GM18873 (cell line): ENCODE results near the gene PWWP2B.

Experiments used
- ATAC-seq: cut with Tn5 transposase; IDR thresholded peaks from one replicate; pipeline ENCODE4 v1.9.1; 2021; ENCODE audit warnings: mild to moderate bottlenecking, moderate library complexity, moderate number of reproducible peaks; ENCODE audit not compliant: unreplicated experiment, low FRiP score

Gene PWWP2B

DNA sequence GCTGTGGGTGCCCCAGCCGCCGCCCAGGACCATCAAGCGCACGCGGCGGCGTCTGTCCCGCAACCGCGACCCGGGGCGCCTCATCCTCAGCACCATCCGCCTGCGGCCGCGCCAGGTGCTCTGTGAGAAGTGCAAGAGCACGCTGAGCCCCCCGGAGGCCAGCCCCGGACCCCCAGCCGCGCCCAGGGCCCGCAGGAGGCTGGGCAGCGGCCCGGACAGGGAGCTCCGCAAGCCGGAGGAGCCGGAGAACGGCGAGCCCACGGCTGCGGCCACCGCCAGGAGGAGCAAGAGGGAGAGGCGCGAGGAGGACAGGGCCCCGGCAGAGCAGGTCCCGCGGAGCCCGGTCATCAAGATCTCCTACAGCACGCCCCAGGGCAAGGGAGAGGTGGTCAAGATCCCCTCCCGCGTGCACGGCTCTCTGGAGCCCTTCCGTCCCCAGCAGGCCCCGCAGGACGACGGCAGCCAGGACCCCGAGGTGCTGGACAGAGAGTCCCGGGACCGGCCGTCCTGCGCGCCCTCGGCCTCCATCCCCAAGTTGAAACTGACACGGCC, 8.0 kb downstream of the PWWP2B start:
- ATAC-seq, result no peak

DNA sequence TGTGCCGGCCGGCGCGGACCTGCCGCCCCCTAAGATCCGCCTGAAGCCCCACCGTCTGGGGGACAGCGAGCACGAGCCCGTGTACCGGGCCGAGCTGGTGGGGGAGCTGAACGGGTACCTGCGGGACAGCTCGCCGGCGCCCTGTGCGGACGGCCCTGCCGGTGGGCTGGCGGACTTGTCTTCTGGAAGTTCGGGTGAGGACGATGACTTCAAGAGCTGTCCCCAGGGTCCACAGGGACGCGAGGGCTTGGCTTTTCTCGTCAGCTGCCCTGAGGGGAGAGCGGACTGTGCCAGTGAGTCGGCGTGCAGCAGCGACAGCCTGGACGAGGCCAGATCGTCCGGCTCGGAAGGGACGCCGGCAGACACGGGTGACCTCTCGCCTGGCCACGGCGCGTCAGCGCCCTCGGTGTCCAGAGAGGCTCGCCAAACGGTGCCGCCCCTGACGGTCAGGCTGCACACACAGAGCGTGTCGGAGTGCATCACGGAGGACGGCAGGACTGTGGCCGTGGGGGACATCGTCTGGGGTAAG, 8.5 kb downstream of the PWWP2B start:
- no peak for ATAC-seq

DNA sequence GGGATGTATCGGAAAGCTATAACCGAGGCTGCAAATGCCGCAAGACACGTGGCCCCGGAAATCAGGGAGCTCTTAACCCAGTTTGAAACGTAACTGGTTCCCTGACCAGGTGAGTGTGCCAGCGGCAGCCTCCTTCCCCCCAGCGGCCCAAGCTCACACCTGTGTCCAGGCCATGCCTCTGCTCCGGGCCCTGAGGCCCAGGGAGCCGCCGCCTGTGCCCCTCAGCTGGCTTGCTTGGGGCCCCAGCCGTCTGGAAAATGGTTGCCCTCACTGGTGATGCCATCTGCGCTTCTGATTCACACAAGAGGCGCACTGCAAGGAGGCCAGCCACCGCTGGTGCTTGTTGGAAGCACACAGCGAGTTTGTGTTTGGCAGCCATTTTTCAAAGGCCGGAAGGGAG, 9.2 kb downstream of the PWWP2B start:
- no peak for ATAC-seq

DNA sequence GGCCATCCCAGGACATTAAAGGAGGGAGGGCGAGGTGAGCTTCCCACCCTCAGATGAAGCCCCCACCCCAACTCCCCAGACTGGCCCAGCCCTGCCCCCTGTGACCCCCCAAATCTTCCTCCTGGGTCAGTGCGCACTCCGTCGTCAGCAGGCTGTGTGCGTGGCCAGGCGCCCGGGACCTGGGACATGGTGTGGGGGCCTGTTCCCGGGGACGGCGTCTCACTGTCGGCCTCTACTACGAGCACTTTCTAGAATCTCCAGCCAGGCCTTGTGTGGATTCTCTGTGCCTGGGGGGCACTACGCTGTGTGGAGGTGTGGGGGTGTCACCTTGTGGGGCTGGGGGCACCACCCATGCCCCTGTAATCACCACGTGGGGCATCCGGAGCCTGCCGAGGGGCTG, 9.8 kb downstream of the PWWP2B start:
- no peak for ATAC-seq

DNA sequence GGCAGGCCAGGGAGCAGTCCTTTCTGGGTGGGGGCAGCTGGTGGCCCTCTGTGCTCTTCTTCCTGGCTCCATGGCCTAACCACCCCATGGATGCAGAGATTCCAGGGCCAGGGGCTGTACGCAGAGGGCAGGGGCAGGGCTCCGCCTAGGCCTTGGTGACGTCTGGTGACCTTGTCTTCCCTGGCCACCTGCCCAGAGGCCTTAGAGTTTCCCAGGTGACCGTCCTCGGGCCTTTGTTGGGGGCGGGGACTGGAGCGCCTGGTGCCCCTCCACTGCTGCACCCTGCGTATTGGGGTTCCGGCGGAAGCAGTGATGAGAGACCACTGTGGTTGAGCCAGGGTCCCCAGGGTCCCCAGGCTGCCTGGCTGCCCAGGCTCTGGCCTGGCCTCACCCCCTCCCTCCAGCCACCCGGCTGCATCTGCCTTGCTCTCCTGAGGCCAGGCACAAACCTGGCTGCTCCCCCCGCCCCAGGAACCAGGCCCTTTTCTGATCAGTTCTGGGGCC, 10.3 kb downstream of the PWWP2B start:
- no peak for ATAC-seq

DNA sequence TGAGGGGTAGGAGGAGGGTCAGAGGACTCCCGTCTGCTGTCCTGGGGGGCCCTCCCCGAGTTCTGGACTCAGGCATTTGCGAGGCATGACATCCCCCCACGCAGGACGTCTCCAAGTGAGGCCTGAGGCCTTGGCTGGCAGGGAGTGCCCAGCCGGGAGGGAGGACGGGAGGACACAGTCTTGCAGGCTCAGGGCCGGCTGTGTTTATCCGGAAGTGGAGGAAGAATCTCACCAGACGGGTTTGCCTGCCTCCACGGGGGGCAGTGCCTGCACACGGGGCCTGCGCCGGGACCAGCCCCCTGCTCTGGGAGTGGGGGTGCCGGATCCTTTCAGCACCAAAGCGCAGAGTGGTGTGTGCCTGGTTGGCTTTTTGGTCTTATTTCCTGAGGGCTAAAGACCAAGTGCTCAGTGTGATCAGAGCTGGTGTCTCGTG, 10.9 kb downstream of the PWWP2B start:
- ATAC-seq, result no peak

DNA sequence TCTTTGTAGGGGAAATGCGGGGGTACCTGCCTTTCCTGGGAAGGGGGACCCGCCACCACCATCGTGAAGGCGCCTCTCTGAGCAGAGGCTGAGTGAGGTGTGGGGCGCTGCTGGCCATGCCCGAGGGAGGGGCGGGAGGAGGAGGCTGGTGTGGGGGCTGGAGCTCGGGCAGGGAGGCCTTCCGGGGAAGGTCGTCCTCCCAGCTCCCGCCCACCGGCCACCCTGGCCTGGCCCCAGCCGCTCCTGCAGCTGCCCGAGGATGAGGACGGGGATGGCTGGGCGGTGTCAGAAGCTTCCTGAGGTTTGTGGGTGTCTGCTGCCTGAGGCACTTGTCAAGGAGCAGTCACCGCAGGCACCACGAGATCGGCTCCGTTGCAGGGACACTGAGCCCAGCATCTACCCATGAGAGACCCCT, 11.4 kb downstream of the PWWP2B start:
- ATAC-seq, result no peak

DNA sequence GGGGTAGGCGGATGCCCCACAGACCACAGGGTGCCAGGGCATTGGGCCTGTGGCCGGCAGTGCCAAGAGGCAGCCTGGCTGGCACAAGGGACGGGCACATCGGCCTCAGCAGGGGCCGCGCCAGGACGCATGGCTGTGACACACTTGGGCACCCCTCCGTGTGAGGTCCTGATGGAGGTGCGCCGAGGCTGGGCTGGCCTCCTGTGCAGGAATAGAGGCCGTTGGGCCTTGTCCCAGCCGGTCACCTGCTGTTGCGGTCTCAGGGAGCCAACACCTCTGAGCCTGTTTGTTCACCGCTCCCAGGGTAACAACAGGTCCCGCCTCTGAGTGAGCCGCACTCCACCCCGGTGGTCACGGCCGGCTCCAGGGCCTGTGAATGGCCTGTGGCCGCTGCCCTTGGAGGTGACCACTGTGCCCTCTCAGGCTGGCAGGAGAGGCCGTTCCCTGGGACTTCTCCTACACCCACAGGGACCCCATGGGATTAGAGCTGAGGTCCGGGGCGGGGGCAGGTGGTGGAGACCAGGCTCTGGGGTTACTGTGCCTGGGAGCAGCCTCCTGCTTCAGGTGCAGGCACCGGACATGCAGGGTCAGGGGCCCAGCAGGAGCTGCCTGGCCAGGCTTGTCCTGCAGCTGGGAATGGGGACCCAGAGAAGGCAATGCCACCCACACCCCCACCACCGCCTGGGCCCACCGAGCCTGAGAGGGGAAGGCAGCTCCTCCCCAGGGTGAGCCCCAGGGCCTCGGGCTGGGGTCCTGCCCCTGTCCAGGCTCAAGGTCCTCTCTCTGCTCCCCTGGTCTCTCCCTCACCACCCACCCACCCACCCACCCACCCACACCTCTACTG, 12.0 kb downstream of the PWWP2B start:
- ATAC-seq, result no peak

DNA sequence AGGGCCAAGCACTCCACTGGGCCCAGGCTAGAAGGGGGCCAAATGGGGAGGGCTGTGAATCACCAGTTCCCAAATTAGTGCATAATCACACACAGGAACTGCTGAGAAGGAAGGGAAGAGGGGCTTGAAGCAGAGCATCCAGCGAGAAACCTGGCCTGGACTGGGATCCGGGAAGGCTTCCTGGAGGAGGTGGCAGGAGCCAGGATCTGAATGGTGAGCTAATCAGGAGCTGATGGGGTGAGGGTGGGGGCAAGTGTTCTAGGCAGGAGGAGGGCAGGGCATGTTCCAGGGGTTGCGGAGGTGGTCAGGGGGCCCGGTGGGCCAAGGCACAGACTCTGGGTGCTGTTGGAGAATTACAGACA, 12.6 kb downstream of the PWWP2B start:
- no peak for ATAC-seq

DNA sequence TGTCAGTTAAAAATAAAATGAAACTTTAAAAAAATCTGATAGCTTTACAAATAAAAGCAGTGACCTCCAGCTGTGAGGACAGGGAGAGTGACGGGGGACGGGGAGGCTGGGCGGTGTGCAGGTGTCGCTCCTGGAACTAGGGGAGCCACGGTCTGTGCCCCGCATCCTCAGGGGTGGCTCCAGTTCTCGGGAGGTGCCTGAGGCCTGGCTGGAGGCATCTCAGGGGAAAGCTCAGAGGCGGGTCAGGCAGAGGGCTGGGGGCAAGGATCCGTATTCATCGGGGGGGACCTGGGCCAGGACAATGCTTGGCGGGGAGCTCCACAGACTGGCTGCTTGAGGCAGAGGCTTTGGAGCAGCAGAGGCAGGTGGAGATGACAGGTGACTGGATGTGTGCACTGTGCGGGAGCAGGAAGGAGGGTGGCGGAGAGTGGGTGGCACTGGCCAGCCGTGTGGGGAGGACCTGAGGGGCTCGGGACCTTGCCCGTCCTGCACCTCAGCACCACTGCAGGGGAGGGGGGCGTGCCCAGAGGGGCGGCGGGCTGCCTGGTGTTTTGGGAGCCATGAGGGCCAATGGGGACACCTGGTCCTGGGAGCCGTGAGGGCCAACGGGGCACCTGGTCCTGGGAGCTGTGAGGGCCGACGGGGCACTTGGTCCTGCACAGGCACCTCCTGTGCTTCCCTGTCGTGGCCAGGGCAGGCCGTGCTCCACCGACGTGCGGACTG, 13.2 kb downstream of the PWWP2B start:
- no peak for ATAC-seq

DNA sequence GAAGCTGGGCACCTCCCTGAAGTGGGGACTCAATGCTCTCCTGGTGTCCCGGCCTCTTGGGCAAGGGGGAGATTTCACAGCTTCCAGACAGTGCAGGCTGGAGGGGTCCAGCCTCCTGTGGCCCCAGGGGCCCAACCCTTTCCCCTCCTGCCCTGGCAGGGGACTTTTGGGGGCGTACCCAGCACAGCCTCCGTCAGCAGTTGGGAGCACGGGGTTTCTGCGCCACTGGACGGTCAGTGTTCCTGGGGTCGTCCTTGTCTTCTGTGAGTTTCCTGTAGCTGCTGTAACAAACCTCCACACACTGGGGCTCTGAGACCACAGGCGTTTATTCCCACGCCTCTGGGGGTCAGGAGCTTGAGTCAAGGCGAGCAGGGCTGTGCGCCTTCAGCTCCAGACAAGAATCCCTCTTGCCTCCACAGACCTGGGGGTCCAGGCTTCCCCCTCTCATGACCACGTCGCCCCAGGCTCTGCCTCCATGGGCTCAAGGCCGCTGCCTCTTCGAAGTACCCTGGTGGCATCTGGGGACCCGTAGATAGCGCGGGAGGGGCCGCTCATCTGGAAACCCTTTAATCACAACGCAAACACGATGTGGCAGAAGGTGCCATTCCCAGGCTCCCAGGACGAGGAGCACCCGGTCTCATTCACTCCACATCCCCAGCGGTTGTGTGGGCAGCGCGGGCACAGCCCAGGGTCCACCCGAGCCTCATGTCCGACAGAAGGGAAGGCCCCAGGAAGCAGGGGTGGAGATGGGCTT, 14.0 kb downstream of the PWWP2B start:
- ATAC-seq, result no peak

DNA sequence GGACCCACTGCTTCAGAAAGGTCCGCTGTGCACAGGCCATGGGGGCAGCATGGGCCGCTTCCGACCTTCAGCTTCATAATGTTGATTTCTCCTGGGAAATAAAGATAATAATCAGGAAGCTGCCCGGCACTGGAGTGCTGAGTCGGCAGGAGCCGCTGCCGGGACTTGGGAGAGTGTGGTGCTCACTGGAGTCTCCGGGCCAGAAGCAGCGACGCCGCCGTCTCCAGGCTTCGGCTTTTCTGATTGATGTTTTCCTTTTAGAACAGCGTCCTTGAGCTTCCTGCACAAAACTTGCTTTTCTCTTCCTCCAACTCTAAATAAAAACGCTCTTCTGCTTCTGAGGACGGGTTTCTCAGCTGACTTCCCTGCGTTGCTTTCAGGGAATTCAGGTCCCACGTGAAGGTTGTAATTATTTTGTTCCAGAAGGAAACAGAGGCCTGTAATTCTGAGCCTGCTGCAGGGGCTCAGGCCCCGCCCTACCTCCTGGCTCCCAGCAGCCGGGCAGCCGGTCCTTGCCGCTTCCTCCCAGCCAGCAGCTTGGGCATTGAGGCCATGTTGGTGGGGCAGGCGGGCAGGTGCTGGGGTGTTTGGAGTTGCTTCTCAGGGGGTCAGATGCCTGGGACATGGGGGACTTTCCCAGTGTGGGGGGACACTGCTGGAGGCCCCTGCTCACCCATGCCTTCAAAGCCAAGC, 14.7 kb downstream of the PWWP2B start:
- ATAC-seq, result no peak

DNA sequence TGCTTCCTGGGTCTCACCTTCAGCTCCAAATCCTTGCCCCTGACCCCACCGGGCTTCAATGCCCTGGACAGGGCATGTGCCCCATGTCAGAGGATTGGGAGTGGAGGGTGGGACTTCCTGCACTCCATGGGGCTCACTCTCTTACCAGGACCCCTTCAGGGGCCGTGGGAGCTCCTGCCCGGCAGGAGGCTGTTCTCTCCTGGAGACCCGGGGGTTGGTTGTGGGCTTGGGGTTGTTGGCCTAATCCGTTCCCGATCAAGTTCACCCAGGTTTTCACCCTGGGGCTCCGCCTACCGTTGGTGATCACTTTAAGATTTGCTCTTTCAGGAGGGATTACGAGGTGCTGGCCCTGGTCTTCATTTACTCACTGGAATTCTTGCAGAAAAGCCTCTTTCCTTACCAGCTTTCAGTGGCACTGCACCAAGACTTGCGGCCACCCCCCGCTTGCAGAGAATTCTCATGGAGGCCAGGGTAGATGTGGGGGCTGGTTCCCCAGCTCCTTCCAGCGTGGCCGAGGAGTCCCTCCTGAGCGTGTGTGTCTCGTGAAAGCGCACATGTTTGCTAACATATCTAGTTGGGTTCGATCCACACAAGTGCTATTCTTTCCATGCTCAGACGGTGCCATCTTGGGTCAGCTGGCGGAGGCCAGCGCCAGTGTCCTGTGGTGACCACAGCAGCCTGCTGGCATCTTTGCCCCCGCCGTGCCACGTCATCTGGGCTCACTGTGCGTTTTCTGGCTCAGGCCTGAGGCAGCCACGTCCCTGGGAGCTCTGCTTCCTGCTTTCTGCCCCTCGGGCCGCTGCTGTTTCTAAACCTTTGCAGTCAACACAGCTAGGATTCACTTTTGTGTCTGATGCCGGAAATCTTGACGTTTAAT, 15.6 kb downstream of the PWWP2B start:
- ATAC-seq, result no peak

DNA sequence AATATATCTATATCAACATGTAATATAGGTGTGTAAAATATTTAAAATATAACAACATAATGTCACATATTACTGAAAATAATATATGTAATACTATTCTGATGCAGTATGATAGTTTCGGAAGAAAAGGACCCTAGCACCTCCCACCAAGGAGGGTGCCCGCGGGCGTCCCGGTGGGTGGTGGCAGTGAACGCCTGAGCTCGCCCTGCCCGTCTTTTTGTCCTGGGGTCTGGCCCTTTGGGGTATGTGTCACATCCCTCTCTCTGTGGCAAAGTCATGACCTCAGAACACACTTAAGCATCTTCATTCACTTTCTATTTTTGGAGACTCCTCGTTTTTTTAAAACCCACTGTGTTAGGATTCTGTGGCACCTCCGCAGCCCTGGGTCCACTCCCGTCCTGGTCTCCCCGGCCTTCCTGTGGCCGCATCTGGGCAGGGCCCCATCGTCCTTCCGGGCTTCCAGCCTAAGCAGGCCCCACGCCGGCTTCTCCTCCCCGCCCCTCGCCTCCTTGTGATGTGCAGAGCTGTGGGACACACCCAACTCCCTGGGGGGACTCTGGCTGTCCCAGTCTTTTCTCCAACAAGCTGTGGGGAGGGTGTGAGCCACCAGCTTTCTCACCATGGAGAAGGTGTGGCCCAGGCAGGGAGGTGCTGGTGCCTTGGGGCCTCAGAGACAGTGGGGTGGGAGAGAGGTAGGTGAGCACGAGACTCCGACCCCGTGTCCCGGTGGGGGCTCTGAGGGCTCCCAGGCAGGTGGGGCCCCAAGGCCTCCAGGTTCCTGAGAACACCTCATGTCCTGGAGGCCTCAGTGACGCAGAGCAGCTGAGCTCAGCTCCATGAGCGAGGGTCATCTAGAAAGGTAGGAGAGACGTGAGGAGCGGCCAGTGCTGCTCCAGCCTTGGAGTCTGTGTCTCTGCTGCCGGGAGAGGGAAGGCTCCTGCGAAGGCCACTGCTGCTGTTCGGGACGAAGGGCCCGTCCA, 16.5 kb downstream of the PWWP2B start:
- no peak for ATAC-seq

DNA sequence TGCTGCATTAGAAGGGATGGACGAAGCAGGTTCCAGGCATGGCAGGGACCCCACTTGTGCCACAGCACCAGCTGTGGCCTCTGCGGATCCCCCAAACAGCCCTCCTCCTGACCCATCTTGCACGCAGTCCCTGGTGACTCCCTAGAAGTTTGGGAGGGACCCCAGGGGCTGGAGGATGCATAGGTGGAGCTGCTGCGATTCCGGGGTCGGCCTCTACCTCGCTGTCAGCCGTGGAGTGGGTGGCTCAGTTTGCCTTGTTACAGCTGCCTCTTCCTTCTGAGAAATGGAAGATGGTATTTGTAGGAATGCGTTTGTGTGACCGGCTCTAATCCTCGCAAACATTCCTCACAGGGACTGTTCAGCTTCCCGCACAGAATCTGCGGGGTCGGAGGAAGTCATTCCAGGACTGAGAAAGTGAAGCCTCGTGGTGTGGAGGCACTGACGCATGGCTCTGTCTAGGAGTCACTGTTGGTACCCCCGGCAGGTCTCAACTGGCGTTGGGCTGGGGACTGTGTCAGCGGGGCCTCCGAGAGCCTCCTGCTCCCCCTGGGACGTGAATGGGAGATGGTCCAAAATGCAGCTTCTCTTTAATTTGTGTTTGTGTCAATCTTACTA, 17.5 kb downstream of the PWWP2B start:
- no peak for ATAC-seq

DNA sequence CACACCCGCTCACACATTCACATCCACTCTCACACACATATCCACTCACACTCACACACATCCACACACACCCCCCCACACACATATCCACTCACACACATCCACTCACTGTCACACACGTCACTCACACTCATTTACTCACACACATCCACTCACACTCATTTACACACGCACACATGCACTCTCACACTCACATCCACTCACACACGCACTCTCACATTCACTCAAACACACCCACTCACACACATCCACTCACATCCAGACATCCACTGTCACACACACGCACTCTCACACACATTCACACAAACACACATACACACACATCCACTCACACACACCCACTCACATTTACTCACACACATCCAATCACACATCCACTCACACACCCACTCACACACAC, 18.3 kb downstream of the PWWP2B start:
- no peak for ATAC-seq

DNA sequence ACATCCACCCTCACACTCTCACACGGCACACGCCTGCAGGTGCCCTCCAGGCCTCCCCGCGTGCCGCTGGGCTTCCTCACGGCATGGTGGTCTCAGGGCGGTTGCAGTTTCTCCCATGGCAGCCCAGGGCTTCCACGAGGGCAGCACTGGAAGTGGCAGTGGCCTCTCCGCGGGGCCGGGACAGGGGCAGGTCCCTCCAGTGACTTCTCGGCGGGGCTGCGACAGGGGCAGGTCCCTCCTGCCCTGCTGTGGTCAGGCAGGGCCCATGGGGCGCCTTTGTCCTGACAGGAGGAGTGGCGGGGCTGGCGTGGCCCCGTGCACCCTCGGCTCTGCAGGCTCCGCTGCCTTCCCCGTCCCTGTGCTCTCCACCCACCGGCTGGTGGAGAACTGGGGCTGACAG, 19.0 kb downstream of the PWWP2B start:
- ATAC-seq, result no peak
